Stomach smooth muscle (tissue), 2 donors: ENCODE measurements around the gene MAOB.
"Not testable (repeated sequence)": the region's sequence is repeated elsewhere in the genome, so short reads cannot be mapped to it uniquely, and the experiment has no call there.

ENCODE experiments used
- H3K27ac ChIP-seq: one replicate; pipeline ENCODE4 v1.7.0; 2013; ENCODE audit warnings: mild to moderate bottlenecking, low read length, inconsistent platforms
- H3K27me3 ChIP-seq, 2 donors: one replicate each; pipeline ENCODE4 v1.7.0; 2013; ENCODE audit warnings: low read length in 2 of 2; ENCODE audit not compliant: insufficient read depth in 2 of 2, control insufficient read depth in 1 of 2
- H3K36me3 ChIP-seq, 2 donors: one replicate each; pipeline ENCODE4 v1.7.0; 2013; ENCODE audit warnings: low read length in 2 of 2; ENCODE audit not compliant: control insufficient read depth in 2 of 2, insufficient read depth in 2 of 2
- H3K4me1 ChIP-seq: one replicate; pipeline ENCODE4 v1.7.0; 2013; ENCODE audit warnings: low read length; ENCODE audit not compliant: control insufficient read depth, insufficient read depth
- H3K4me3 ChIP-seq, 2 donors: one replicate each; pipeline ENCODE4 v1.7.0; 2013; ENCODE audit warnings: low read length in 2 of 2
- H3K9ac ChIP-seq, 2 donors: one replicate each; pipeline ENCODE4 v1.7.0; 2013; ENCODE audit warnings: low read length in 2 of 2, mild to moderate bottlenecking in 1 of 2
- H3K9me3 ChIP-seq, 2 donors: one replicate each; pipeline ENCODE4 v1.7.0; 2013; ENCODE audit warnings: low read length in 2 of 2; ENCODE audit not compliant: control insufficient read depth in 2 of 2
- donor health status: healthy.
- donor health status: Pancreatic carcinoma.

Gene MAOB

DNA sequence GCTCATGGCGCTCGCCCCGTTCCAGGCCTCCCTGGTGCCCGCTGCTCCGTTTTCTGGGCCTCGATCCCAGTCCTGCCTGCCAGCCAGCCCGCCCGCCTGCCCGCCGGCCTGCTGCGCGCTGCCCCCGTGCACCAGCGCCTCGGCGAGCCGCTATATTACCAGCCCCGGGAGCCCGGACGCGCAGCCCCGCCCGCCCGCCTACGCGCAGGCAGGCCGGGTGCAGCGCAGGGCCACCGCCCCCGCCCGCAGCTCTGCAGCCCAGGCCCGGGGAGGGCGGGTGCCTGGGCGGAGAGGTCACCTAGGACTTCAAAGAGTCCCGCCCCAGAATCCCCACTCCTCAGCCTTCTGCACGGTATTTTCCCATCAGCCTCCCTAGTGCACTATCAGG is at the start of gene MAOB:
Gene MAOB, minus strand, starts transcription at position 157 of the 388 bp plus-strand sequence. Its CDS starts 151 bp downstream, at position 6.
- H3K9me3 ChIP-seq = no peaks in the 10 kb centered on the region

DNA sequence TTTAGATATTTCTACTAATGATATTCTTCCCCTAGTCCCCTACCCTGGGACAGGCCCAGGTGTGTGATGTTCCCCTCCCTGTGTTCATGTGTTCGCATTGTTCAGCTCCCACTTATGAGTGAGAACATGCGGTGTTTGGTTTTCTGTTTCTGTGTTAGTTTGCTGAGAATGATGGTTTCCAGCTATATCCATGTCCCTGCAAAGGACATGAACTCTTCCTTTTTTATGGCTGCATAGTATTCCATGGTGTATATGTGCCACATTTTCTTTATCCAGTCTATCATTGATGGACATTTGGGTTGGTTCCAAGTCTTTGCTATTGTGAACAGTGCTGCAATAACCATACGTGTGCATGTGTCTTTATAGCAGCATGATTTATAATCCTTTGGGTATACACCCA is 39.8 kb upstream of the MAOB start:
- H3K4me1 ChIP-seq, H3K27me3 ChIP-seq, H3K27ac ChIP-seq, H3K9me3 ChIP-seq, H3K9ac ChIP-seq, H3K4me3 ChIP-seq, H3K36me3 ChIP-seq: not testable (repeated sequence)

More for the DNA sequence above, at the start of gene MAOB:
- Histone ChIP-seq H3K36me3 (no peaks in the 10 kb centered on the region), H3K4me1 (peaks cover 12% of the 10 kb centered on the region), H3K4me3 (peak within 1 kb of the TSS; percentile 53 to 72), H3K9ac (peak within 1 kb of the TSS; percentile 52 to 69), H3K27ac (peak within 1 kb of the TSS; percentile 62), H3K27me3 (peaks cover 0 to 18% of the 10 kb centered on the region in 2 donors)

- H3K4me3 ChIP-seq, H3K4me1 ChIP-seq, H3K27ac ChIP-seq, H3K27me3 ChIP-seq, H3K9me3 ChIP-seq, H3K36me3 ChIP-seq, H3K9ac ChIP-seq: not testable (repeated sequence)
Observed at GRCh38 chrX:43910772-43911171, 28.5 kb upstream of the MAOB start.

DNA sequence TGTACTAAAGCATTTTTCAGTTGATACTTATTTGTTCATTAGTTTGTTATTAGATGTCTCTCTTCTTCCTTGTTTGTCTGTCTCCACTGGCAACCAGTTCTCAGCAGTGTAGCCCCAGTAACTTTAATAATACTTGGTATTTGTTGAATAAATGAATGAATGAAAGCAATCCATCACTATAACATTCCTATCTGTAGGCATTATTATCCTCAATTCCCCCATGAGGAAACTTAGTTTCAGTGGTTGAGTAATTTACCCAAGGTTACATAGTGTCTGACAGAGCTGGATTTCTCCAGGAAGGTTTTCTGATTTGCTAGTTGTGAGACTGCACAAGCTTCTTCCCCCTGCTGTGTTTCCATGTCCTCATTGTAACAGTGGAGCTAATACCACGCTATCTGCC is 27.8 kb upstream of the MAOB start:
- H3K9me3 ChIP-seq = no peaks in the 10 kb centered on the region
- no peak overlapping the region for H3K27ac ChIP-seq
- peaks cover 0 to 6% of the 10 kb centered on the region in 2 donors for H3K27me3 ChIP-seq
- H3K36me3 ChIP-seq = no peaks in the 10 kb centered on the region
- H3K4me3 ChIP-seq = no peak overlapping the region
- H3K4me1 ChIP-seq = no peaks in the 10 kb centered on the region
- no peak overlapping the region for H3K9ac ChIP-seq

DNA sequence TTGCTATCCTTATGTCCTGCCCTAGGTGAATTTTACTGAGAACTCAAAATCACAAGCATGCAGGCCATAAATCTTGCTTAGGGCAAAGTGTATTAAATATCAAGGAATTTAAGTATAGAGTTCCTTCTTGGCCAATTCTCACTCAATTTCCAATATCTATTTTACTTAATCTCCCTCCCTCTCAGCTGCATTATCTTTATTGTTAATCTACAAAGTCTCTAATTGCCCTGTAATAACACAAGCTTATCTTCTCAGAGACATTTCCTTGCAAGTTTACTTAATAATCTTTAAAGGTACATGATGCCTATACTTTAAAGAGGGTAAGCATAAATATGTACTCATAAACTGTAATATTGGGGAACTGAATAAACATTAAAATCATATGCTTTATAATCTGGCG is 26.9 kb upstream of the MAOB start:
- Histone ChIP-seq H3K4me1 (no peaks in the 10 kb centered on the region), H3K36me3 (no peaks in the 10 kb centered on the region), H3K27me3 (peaks cover 0 to 9% of the 10 kb centered on the region in 2 donors), H3K9me3 (no peaks in the 10 kb centered on the region), H3K4me3 (no peak overlapping the region), H3K9ac (no peak overlapping the region), H3K27ac (no peak overlapping the region)

DNA sequence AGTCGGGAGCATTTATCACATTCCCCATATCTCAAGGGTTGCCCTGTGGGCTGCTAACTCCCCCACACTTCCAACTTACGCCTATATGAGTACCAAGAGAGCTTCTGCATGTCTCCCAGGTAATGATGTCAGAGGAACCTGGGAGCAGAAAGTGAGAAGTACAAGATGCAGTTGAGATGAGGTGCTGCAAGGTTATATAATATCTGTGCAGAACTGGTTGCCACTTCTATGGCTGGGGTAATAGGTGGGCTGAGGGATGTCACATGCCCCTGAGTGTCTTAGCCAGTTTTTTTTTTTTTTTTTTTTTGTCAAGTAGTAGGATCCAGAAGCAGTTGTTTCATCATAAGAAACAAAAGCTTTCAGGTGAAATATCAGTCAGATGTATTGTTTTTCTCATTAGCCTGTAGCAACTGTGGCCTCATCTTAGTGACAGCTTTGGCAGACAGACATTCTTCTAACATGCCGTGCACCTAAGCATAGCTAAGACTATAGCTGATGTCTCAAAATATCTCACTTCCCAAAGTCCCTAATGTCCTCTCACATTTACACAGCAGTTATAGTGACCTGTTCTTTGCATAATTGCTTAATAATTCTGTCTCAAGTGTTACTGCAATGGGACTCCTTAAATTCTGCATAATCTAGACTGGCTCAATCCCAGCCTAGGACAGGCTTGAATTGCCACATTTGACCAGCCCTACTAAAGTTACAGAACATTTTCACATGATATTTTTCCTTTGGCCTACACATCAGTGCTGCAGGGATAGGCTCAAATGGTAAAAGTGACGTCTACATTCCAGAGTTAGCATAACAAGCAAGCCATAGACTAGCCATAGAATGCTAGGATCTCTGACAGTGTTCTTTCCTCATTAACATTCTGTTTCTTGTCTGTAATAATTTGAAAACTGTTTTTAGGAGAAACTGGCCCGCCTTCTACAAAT is 17.9 kb upstream of the MAOB start:
- Histone ChIP-seq H3K27me3 (peaks cover 0 to 12% of the 10 kb centered on the region in 2 donors), H3K27ac (no peak overlapping the region), H3K4me1 (no peaks in the 10 kb centered on the region), H3K4me3 (no peak overlapping the region), H3K36me3 (no peaks in the 10 kb centered on the region), H3K9ac (no peak overlapping the region), H3K9me3 (no peaks in the 10 kb centered on the region)

DNA sequence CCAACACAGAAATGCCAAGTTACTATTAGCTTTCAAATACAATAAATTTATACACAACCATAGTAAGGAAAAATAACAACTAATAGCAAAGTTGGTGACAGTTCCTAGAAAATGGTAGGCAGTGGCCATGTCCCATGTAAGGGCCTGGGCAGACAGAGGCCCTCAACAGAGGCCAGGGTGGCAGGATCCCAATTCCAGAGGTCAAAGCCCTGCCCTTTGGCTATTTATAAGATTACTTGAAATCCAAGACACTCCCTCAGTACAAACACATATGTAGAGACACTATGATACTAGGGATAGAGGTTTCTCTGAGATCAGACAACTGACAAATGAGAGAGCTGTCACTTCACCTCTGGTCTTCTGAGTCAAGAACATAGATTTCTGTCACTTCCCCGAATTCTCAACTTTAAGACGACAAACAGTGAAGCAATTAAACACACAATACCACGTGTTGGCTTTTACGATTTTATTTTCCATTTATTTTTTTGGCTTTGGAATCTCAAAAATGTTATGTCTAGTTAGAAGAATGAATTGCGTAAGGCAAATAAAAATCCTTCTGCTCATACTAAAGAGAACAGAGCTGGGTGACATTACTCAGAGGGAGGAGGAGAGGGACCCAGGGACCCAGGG is 16.3 kb upstream of the MAOB start:
- no peaks in the 10 kb centered on the region for H3K4me1 ChIP-seq
- H3K27ac ChIP-seq = no peak overlapping the region
- H3K9ac ChIP-seq = no peak overlapping the region
- no peak overlapping the region for H3K4me3 ChIP-seq
- no peaks in the 10 kb centered on the region for H3K36me3 ChIP-seq
- H3K27me3 ChIP-seq = peaks cover 0 to 8% of the 10 kb centered on the region in 2 donors
- H3K9me3 ChIP-seq = no peaks in the 10 kb centered on the region

GRCh38 chrX:43897290-43897689 is 15.0 kb upstream of the MAOB start:
- Histone ChIP-seq H3K36me3 (no peaks in the 10 kb centered on the region), H3K4me1 (no peaks in the 10 kb centered on the region), H3K27me3 (peaks cover 0 to 8% of the 10 kb centered on the region in 2 donors), H3K4me3 (no peak overlapping the region), H3K27ac (no peak overlapping the region), H3K9me3 (no peaks in the 10 kb centered on the region), H3K9ac (no peak overlapping the region)

DNA sequence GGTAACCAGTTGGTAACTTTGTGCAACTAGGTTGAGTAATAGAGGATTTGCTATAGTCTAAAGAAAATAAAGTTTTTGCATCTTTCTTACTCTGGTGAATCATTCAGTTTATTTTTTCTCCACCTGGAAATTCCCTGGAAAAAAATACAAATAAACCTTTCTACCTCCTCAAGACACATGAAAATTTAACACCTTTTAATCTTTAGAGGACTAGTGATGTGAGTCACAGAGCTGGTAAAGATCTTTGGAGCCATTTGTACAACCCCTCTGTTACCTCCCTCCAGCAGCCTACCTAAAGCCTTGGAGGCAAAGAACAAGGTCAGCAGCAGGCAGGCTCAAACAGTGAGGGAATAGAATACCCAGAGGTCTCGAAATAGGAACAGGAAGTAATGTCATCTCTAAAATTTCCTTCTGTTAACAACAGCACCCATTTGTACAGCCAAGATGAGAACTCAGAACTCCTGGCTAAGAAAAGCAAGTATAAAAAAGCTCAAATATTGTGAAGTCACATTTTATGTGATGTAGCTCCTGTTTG is 10.2 kb upstream of the MAOB start:
- no peaks in the 10 kb centered on the region for H3K4me1 ChIP-seq
- no peak overlapping the region for H3K9ac ChIP-seq
- no peak overlapping the region for H3K4me3 ChIP-seq
- H3K36me3 ChIP-seq = no peaks in the 10 kb centered on the region
- no peaks in the 10 kb centered on the region for H3K9me3 ChIP-seq
- H3K27ac ChIP-seq = no peak overlapping the region
- no peaks in the 10 kb centered on the region for H3K27me3 ChIP-seq

GRCh38 chrX:43885617-43886016 is 3.4 kb upstream of the MAOB start:
- H3K36me3 ChIP-seq = no peaks in the 10 kb centered on the region
- no peak overlapping the region for H3K9ac ChIP-seq
- no peak overlapping the region for H3K4me3 ChIP-seq
- H3K27ac ChIP-seq = no peak overlapping the region
- H3K27me3 ChIP-seq = peaks cover 0 to 18% of the 10 kb centered on the region in 2 donors
- no peaks in the 10 kb centered on the region for H3K9me3 ChIP-seq
- peaks cover 6% of the 10 kb centered on the region for H3K4me1 ChIP-seq
